Aorta (tissue), 5 donors: ENCODE results near the gene SRGAP3. TPM values are rescaled to one million over a fixed set of nuclear protein-coding genes. Genes with fewer than 3 reads are reported as not detected.

ENCODE experiments used
- ATAC-seq: fragments of 200-7000 bp; cut with Tn5 transposase; one replicate; pipeline ENCODE4 v1.9.1; 2022; ENCODE audit warnings: moderate library complexity; ENCODE audit not compliant: low FRiP score
- DNase-seq, 2 donors: peaks; one replicate each; pipeline ENCODE4 v3.0.0-alpha.2; 2020
- H3K27ac ChIP-seq, 2 donors: one replicate each; pipeline ENCODE4 v1.5.1; 2013; ENCODE audit warnings: low read length in 2 of 2, mild to moderate bottlenecking in 2 of 2, moderate library complexity in 2 of 2, control low read depth in 1 of 2, inconsistent platforms in 1 of 2, low read depth in 1 of 2
- H3K27me3 ChIP-seq, 2 donors: one replicate each; pipeline ENCODE4 v1.6.1; 2013; ENCODE audit warnings: control low read depth in 1 of 2, low read length in 1 of 2, mild to moderate bottlenecking in 1 of 2, moderate library complexity in 1 of 2; ENCODE audit not compliant: insufficient read depth in 2 of 2, control insufficient read depth in 1 of 2
- H3K36me3 ChIP-seq, 2 donors: one replicate each; pipeline ENCODE4 v1.6.1; 2013; ENCODE audit warnings: control low read depth in 1 of 2, low read length in 1 of 2, mild to moderate bottlenecking in 1 of 2; ENCODE audit not compliant: insufficient read depth in 2 of 2, control insufficient read depth in 1 of 2
- H3K4me1 ChIP-seq, 2 donors: one replicate each; pipeline ENCODE4 v1.6.1; 2013; ENCODE audit warnings: low read length in 2 of 2, control low read depth in 1 of 2, mild to moderate bottlenecking in 1 of 2, moderate library complexity in 1 of 2; ENCODE audit not compliant: insufficient read depth in 2 of 2, control insufficient read depth in 1 of 2
- H3K4me3 ChIP-seq, 2 donors: one replicate each; pipeline ENCODE4 v1.5.1; 2013; ENCODE audit warnings: low read length in 2 of 2, control low read depth in 1 of 2, mild to moderate bottlenecking in 1 of 2
- H3K9me3 ChIP-seq: one replicate; pipeline ENCODE4 v1.6.1; 2013; ENCODE audit warnings: mild to moderate bottlenecking, low read length; ENCODE audit not compliant: control insufficient read depth
- WGBS, 2 donors: extraction: QIAGEN DNeasy Blood & Tissue Kit; methylation state at CpG; one replicate each; pipeline ENCODE4 v1.1.7; 2013; 5-methylcytosine and 5-hydroxymethylcytosine counted together
- intact Hi-C, 2 donors: fragments of 100-400 bp; cut with DNase I; formaldehyde crosslinking; loops; one replicate each; pipeline versions ENCODE4 v1.14.2 to v1.15.0; 2022
- polyA plus RNA-seq, 2 donors: library from polyadenylated mRNA; stranded (reverse); fragments of 200-250 nt; gene quantifications; one replicate each; pipeline ENCODE4 v1.2.3, GENCODE V29; 2013
- total RNA-seq, 2 donors: library from RNA; stranded (reverse); fragmentation: NEBNext Ultra II Directional; extraction: Animal tissue kit (Norgen Biotek cat#: 25700); gene quantifications; one replicate each; pipeline ENCODE4 v1.2.1, GENCODE V29; 2021
- donor health status: healthy with polysubstance abuse.
- donor health status: Bipolar disorder and iron deficiency.
- donor health status: DM: no; HTN: no; CAD: no.
- donor health status: DM: no; HTN: no; CAD: no.
- donor health status: DM: yes; HTN: yes; CAD: no.

The SRGAP3 gene
- total and polyA plus RNA-seq, 4 donors: 0.26 to 11.7 (median 1.3) TPM

DNA sequence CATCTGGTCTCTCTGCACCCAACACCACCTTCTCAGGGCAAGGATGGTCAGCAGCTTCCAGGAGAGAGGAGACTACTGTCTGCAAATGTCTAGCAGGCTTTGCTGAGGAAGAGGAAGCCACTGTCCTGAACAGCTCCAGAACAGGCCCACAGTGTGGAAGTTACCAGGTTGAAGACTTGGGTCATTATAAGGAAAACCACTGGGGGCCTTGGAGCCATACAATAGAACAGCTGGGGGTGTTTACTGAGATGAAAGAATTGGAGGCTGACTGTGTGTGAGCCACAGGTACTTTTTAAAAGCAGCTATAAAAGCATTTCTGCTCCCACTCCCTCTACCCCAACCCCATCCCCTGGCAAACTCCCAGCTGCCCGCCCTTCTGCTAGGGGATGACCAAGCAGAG lies 24.2 kb downstream of the SRGAP3 start:
- Histone ChIP-seq H3K27ac (no peak overlapping the region), H3K36me3 (no peaks in the 10 kb centered on the region), H3K9me3 (no peaks in the 10 kb centered on the region), H3K4me3 (no peak overlapping the region), H3K4me1 (no peaks in the 10 kb centered on the region), H3K27me3 (no peaks in the 10 kb centered on the region)
- intact Hi-C loops: no loop called here
- no peak for ATAC-seq
- no peak for DNase-seq
- 97 to 100% methylated on average over 1 of the region's 1 CpG for WGBS, 2 donors

DNA sequence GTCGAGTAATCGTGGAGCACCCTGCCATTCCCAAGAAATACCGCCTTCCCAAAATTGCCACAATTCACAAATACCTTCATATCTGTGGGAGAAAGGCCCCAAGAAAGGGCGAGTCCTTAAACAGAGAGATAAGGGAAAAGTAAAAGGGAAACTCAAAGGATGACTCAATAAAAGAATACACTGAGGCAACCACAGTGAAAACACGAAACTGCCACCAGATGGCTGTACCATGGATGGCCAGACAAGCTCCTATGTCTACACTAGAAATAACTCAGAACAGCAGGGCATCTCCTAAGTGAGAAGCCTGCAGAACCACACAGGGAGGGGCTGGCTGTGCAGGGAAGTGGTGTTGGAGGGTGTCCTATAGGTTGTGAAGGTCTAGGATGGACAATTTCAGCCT lies 25.0 kb downstream of the SRGAP3 start:
- ATAC-seq (no peak), DNase-seq (no peak)
- H3K27me3 ChIP-seq: no peaks in the 10 kb centered on the region
- intact Hi-C loops: no loop called here
- H3K27ac ChIP-seq: no peak overlapping the region
- no peaks in the 10 kb centered on the region for H3K36me3 ChIP-seq
- 89 to 93% methylated on average over 5 of the region's 5 CpGs for WGBS, 2 donors
- H3K9me3 ChIP-seq: no peaks in the 10 kb centered on the region
- H3K4me1 ChIP-seq: no peaks in the 10 kb centered on the region
- no peak overlapping the region for H3K4me3 ChIP-seq

DNA sequence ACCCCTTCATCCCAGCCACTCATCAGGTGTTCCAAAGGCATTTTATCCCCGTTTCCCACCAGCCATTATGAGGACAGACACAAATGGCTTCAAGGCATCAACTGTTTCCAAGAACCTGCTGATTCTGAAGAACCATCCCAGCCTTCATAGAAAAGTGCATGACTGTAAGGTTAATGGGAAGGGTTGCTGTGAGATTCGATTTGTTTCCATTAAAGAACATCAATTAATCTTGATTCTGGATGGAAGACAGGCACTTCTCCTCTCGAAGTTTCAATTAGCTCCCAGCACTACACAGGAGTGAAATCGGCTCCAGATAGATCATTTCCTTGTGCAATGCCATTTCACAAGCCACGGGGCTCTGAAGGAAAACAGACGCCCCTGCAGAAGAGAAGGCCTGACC lies 25.8 kb downstream of the SRGAP3 start:
- WGBS, 2 donors: 79 to 91% methylated on average over 6 of the region's 6 CpGs
- Histone ChIP-seq H3K4me1 (no peaks in the 10 kb centered on the region), H3K4me3 (no peak overlapping the region), H3K27me3 (no peaks in the 10 kb centered on the region), H3K27ac (no peak overlapping the region), H3K9me3 (no peaks in the 10 kb centered on the region), H3K36me3 (no peaks in the 10 kb centered on the region)
- ATAC-seq (no peak), DNase-seq (no peak)
- intact Hi-C loops: no loop called here

DNA sequence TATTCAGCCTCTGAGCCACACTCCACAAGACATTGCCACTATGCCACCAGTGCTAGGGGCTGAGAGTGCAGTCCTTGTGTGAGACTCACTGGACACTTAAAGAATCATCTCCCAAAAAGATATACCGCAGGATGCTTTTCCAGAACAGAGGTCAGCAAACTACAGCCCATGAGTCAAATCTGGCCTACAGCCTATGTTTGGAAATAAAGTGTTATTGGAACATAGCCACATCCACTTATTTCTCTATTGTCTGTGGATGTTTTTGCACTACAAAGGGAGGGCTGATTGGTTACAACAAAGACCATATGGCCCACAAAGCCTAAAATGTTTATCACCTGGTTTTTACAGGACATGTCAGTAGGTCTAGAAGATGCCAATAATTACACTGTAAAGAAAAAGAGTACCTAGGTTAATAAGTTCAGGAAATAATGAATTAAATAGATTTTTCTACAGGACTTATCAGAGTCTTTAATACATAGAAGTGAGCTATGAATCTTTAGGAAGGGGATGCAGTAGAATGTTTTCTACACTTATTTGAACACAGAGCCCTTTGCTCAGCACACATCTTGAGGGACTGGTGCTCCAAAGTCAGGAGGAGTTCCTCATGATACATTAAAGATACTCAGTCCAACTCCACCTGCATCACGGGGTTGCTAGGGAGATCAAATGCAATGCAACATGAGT lies 26.3 kb downstream of the SRGAP3 start:
- no peak overlapping the region for H3K27ac ChIP-seq
- no peak overlapping the region for H3K4me3 ChIP-seq
- ATAC-seq: no peak
- H3K4me1 ChIP-seq: no peaks in the 10 kb centered on the region
- no peaks in the 10 kb centered on the region for H3K36me3 ChIP-seq
- intact Hi-C loops: no loop called here
- H3K9me3 ChIP-seq: no peaks in the 10 kb centered on the region
- DNase-seq: no peak
- 96 to 99% methylated on average over 2 of the region's 2 CpGs for WGBS, 2 donors
- no peaks in the 10 kb centered on the region for H3K27me3 ChIP-seq

DNA sequence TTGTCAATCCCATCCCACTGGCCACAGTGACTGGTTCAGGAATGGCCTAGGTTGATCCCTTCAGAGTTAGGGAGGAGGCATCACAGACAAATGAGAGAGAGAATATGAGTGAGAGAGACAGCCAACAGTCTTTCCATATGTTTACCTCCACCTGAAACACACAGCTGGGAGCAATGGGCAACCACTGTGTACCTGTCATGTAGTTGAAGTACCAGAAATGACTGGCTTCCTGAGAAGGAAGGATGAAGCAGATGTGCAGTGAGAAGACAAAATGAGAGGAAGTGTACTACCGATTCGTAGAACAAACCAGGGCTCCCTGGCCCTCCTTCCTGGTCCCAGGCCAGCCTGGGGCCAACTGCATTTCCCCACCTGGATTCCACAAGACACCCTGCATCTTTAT lies 27.4 kb downstream of the SRGAP3 start:
- WGBS, 2 donors: 94 to 97% methylated on average over 2 of the region's 2 CpGs
- intact Hi-C loops: no loop called here
- DNase-seq (no peak), ATAC-seq (no peak)
- H3K4me1 ChIP-seq: no peaks in the 10 kb centered on the region
- no peaks in the 10 kb centered on the region for H3K27me3 ChIP-seq
- H3K4me3 ChIP-seq: no peak overlapping the region
- H3K36me3 ChIP-seq: no peaks in the 10 kb centered on the region
- no peak overlapping the region for H3K27ac ChIP-seq
- H3K9me3 ChIP-seq: no peaks in the 10 kb centered on the region

DNA sequence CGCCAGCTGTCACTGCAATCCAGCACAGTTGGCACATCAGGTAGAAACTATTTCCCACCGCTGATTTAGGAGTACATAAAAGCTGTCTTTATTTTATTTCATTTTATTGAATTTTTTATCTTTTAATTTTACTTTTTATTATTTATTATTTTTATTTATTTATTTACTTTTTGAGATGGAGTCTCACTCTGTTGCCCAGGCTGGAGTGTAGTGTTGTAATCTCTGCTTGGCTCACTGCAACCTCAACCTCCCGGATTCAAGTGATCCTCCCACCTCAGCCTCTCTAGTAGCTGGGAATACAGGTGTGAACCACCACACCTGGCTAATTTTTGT lies 31.0 kb downstream of the SRGAP3 start:
- intact Hi-C loops: no loop called here
- Histone ChIP-seq H3K27me3 (no peaks in the 10 kb centered on the region), H3K36me3 (no peaks in the 10 kb centered on the region), H3K27ac (no peak overlapping the region), H3K4me3 (no peak overlapping the region), H3K9me3 (no peaks in the 10 kb centered on the region), H3K4me1 (no peaks in the 10 kb centered on the region)
- WGBS, 2 donors: 96 to 98% methylated on average over 3 of the region's 3 CpGs
- no peak for DNase-seq
- ATAC-seq: no peak

DNA sequence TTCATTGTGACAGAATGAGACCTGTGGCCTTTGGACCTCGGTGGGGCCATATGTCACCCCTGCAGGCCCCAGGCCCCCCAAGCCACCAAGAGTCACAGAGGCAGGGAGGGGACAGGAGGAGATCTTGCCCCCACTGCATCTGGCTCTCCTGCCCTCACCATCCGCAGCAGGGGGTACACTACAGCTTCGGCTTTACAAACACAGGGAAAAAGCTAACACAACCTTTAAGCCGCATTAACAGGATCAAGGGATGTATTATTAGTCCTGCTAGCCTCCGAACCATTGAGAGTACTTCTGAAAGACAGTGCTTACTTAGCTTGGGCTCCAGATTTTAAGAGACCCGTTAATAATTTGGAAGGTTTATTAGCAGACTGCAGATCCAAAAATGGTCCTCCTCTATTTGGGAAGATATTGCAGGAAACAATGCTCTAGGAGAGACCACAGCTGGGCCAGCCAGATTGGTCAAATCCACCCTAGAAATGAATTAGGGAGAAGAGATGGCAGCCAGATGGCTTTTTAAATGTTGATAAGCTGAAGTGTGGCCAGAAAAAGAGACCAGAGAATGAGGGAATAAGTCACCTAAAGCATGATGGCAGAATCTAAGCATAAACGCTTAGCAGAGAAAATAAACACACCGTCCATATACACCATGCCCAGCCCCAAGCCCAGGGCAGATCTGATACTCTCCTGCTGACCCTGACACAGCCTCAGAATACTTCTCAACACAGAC lies 31.5 kb downstream of the SRGAP3 start:
- DNase-seq (no peak), ATAC-seq (no peak)
- H3K36me3 ChIP-seq: no peaks in the 10 kb centered on the region
- no peak overlapping the region for H3K4me3 ChIP-seq
- H3K9me3 ChIP-seq: no peaks in the 10 kb centered on the region
- WGBS, 2 donors: 79 to 87% methylated on average over 8 of the region's 8 CpGs
- no peaks in the 10 kb centered on the region for H3K4me1 ChIP-seq
- intact Hi-C loops: no loop called here
- no peaks in the 10 kb centered on the region for H3K27me3 ChIP-seq
- no peak overlapping the region for H3K27ac ChIP-seq

DNA sequence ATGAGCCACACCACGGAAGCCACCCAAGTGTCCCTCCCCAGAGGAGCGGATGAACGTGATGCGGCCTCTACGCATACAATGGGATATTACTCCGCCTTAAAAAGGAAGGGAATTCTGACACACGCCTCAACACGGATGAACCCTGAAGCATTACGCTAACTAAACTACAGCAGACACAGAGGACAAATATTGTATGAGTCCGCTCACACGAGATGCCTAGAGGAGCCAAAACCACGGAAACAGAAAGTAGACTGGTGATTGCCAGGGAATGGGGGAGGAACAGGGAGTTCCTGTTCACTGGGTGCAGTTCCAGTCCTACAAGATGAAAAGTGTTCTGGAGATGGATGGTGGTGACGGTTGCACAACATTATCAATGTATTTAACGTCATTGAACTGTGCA lies 32.7 kb downstream of the SRGAP3 start:
- no peaks in the 10 kb centered on the region for H3K36me3 ChIP-seq
- H3K27ac ChIP-seq: no peak overlapping the region
- intact Hi-C loops: no loop called here
- H3K4me3 ChIP-seq: no peak overlapping the region
- no peaks in the 10 kb centered on the region for H3K27me3 ChIP-seq
- ATAC-seq: no peak
- no peak for DNase-seq
- 92 to 95% methylated on average over 14 of the region's 14 CpGs for WGBS, 2 donors
- no peaks in the 10 kb centered on the region for H3K4me1 ChIP-seq
- H3K9me3 ChIP-seq: no peaks in the 10 kb centered on the region

DNA sequence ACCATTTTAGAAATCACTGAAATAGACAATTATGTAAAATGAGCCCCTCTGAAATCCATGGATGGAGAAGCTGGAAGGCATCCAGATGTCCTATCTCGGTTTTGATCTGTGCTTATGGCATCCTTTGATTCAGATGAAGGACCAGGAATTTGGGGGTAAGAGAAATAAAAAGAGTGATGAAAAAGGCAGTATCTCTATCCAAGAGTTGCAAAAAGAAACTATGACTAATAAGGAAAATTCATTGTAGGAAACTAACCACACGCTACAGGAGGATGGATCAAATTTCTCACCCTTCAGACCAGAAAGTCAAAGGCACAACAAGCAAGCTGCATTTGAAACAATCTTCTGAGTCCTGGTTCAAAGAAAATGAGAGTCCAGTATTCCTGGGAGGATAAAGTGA lies 34.8 kb downstream of the SRGAP3 start:
- WGBS, 2 donors: 14 to 19% methylated on average over 2 of the region's 2 CpGs
- no peaks in the 10 kb centered on the region for H3K36me3 ChIP-seq
- intact Hi-C loops: no loop called here
- H3K9me3 ChIP-seq: no peaks in the 10 kb centered on the region
- ATAC-seq: no peak
- DNase-seq: no peak
- H3K4me3 ChIP-seq: no peak overlapping the region
- H3K4me1 ChIP-seq: no peaks in the 10 kb centered on the region
- no peaks in the 10 kb centered on the region for H3K27me3 ChIP-seq
- H3K27ac ChIP-seq: no peak overlapping the region
